K562 (cell line): ENCODE data around the gene CLASP2. TPM values are rescaled to one million over a fixed set of nuclear protein-coding genes. Genes with fewer than 3 reads are reported as not detected.

Source experiments
- ATAC-seq: fragments of 200-7000 bp; cut with Tn5 transposase; 3 replicates; pipeline ENCODE4 v1.9.1; 2020; ENCODE audit warnings: moderate library complexity
- BruUV-seq: library from RNA; stranded (reverse); fragments of 400-500 nt; replicated peaks from 2 replicates; lab custom pipeline; 2021; lab: Mats Ljungman, UMichigan
- CTCF ChIA-PET: fragments of 300-600 bp; formaldehyde crosslinking; extraction: SDS; loops from one replicate; lab custom pipeline; 2021; ENCODE audit warnings: low intra/inter-chr PET ratio; lab: Yijun Ruan, JAX
- POLR2A ChIA-PET: fragments of 300-600, 350-650 bp; sonication (Branson Sonifier 250); formaldehyde crosslinking; extraction: SDS; loops from one replicate; lab custom pipeline; 2021; ENCODE audit warnings: antibody characterized with exemption, inconsistent platforms; lab: Yijun Ruan, JAX
- DNase-seq, 4 experiments: peaks; one replicate each; pipeline versions ENCODE4 v3.0.0 to v3.0.0-alpha.2; 2011 to 2018; ENCODE audit warnings: low spot score in 3 of 4, mixed read lengths in 3 of 4; ENCODE audit errors: extremely low read depth in 1 of 4
- FAIRE-seq: peaks from 2 replicates; lab custom pipeline; 2011; peaks lifted over from hg19 to GRCh38; lab: Jason Lieb, UNC
- H2AFZ ChIP-seq: 2 replicates; pipeline ENCODE4 v1.6.0; 2011; ENCODE audit warnings: low read depth, low read length, control low read depth, inconsistent platforms
- H3K27ac ChIP-seq: fragments of 200-600 bp; 3 replicates; pipeline ENCODE4 v1.8.0; 2011; ENCODE audit warnings: low read depth, mild to moderate bottlenecking, control low read depth, inconsistent platforms, low read length, moderate library complexity, mixed read lengths; ENCODE audit errors: extremely low read depth
- H3K27me3 ChIP-seq, 2 experiments: fragments of 300-600 bp in 1 of 2; 2 replicates in 1 of 2; 3 replicates in 1 of 2; pipeline versions ENCODE4 v1.6.0 to v1.8.0; 2011; ENCODE audit warnings: inconsistent platforms in 2 of 2, low read length in 2 of 2, mild to moderate bottlenecking in 1 of 2, mixed read lengths in 1 of 2, moderate library complexity in 1 of 2; ENCODE audit not compliant: control insufficient read depth in 2 of 2, insufficient read depth in 2 of 2
- H3K36me3 ChIP-seq: fragments of 300-600 bp; 3 replicates; pipeline ENCODE4 v1.8.0; 2011; ENCODE audit warnings: mild to moderate bottlenecking, low read length, inconsistent platforms; ENCODE audit not compliant: control insufficient read depth, insufficient read depth
- H3K4me1 ChIP-seq, 2 experiments: fragments of 200-600 bp in 1 of 2; replicated peaks in 1 of 2; 2 replicates in 1 of 2; 3 replicates in 1 of 2; pipeline versions ENCODE4 v1.5.1 to v1.8.0; 2011; ENCODE audit warnings: inconsistent platforms in 2 of 2, low read length in 2 of 2, mild to moderate bottlenecking in 1 of 2, mixed read lengths in 1 of 2, moderate library complexity in 1 of 2; ENCODE audit not compliant: control insufficient read depth in 2 of 2, insufficient read depth in 2 of 2
- H3K4me2 ChIP-seq: 2 replicates; pipeline ENCODE4 v1.6.1; 2011; ENCODE audit warnings: low read length, control low read depth, inconsistent platforms, mixed read lengths; ENCODE audit not compliant: insufficient read depth
- H3K4me3 ChIP-seq: fragments of 200-600 bp; sonication (generic), shearing (Covaris generic); 2 replicates; pipeline ENCODE4 v1.5.1; 2016; ENCODE audit warnings: control low read depth, inconsistent platforms
- H3K79me2 ChIP-seq: fragments of 200-600 bp; 3 replicates; pipeline ENCODE4 v1.8.0; 2011; ENCODE audit warnings: low read length, inconsistent platforms; ENCODE audit not compliant: control insufficient read depth, insufficient read depth
- H3K9ac ChIP-seq, 2 experiments: 2 replicates each; pipeline versions ENCODE4 v1.6.0 to v1.6.1; 2011; ENCODE audit warnings: low read depth in 2 of 2, low read length in 2 of 2, control low read depth in 1 of 2, inconsistent platforms in 1 of 2, mild to moderate bottlenecking in 1 of 2, mixed read lengths in 1 of 2; ENCODE audit not compliant: insufficient read depth in 1 of 2
- H3K9me1 ChIP-seq: one replicate; pipeline ENCODE4 v1.6.0; 2011; ENCODE audit warnings: inconsistent platforms, mild to moderate bottlenecking, low read length, moderate library complexity; ENCODE audit not compliant: control insufficient read depth, insufficient read depth
- H3K9me3 ChIP-seq: replicated peaks from 2 replicates; pipeline ENCODE4 v1.5.1; 2011; ENCODE audit warnings: low read depth, low read length, inconsistent platforms; ENCODE audit not compliant: control insufficient read depth, insufficient read depth
- H4K20me1 ChIP-seq: replicated peaks from 2 replicates; pipeline ENCODE4 v1.6.1; 2011; ENCODE audit warnings: low read length, inconsistent platforms, mixed read lengths; ENCODE audit not compliant: control insufficient read depth, insufficient read depth
- E2F3 ChIP-seq: fragments of 250-450 bp; sonication (Bioruptor Pico); IDR thresholded peaks from 2 replicates; pipeline ENCODE4 v1.4.0; 2020; ENCODE audit warnings: mild to moderate bottlenecking
- MEF2A ChIP-seq: IDR thresholded peaks from 2 replicates; pipeline ENCODE4 v1.6.1; 2011; ENCODE audit warnings: low read depth, mild to moderate bottlenecking, low read length, moderate library complexity; ENCODE audit not compliant: control insufficient read depth
- RERE ChIP-seq: sonication (generic); formaldehyde crosslinking; IDR thresholded peaks from 2 replicates; pipeline ENCODE4 v1.8.0; 2023; ENCODE audit warnings: missing genetic modification reagents, mild to moderate bottlenecking, borderline replicate concordance
- TFE3 ChIP-seq: fragments of 450-650 bp; formaldehyde crosslinking; IDR thresholded peaks from 2 replicates; pipeline ENCODE4 v1.4.0; 2020; ENCODE audit warnings: mild to moderate bottlenecking, mixed read lengths
- ZNF121 ChIP-seq: sonication (generic); formaldehyde crosslinking; conservative IDR thresholded peaks from 2 replicates; pipeline ENCODE4 v1.8.0; 2022; ENCODE audit warnings: missing genetic modification reagents
- ZNF23 ChIP-seq: fragments of 250-450 bp; sonication (Bioruptor Pico); IDR thresholded peaks from 2 replicates; pipeline ENCODE4 v1.4.0; 2020; ENCODE audit warnings: mild to moderate bottlenecking
- WGBS: fragments of 100-300 bp; shearing (Covaris generic); methylation state at CpG from one replicate; pipeline ENCODE4 v1.1.6; 2016; ENCODE audit warnings: low coverage, mixed read lengths; ENCODE audit not compliant: insufficient coverage; ENCODE audit errors: missing lambda C conversion rate; 5-methylcytosine and 5-hydroxymethylcytosine counted together
- in situ Hi-C: fragments of 300-500 bp; cut with MboI; formaldehyde crosslinking; loops from 4 replicates; pipeline ENCODE4 v1.15.0; 2018; ENCODE audit warnings: inconsistent platforms, mixed read lengths
- intact Hi-C: fragments of 100-400 bp; cut with micrococcal nuclease; formaldehyde crosslinking; loops from 2 replicates; pipeline ENCODE4 v1.14.2; 2022
- polyA plus RNA-seq, 8 experiments: library from polyadenylated mRNA; depleted of rRNA in 4 of 8; stranded (reverse) in 5 of 8; unstranded in 3 of 8; fragments of >200 nt; fragmentation: Nextera tagmentation in 2 of 8; fragmentation: Illumina TruSeq in 1 of 8; extraction: Ambion mirVana in 2 of 8; extraction: Trizol in 1 of 8; gene quantifications; 2 replicates each; pipeline versions ENCODE4 v1.2.1 to v1.2.3, GENCODE V29; 2011 to 2014; ENCODE audit warnings: inconsistent platforms in 1 of 8, missing spikeins in 1 of 8
- total RNA-seq, 7 experiments: library from RNA; depleted of rRNA in 6 of 7; stranded (reverse); fragments of >200 nt in 6 of 7; fragmentation: Illumina TruSeq in 2 of 7; extraction: Trizol in 2 of 7; gene quantifications; 2 replicates each; pipeline versions ENCODE4 v1.2.1 to v1.2.3, GENCODE V29; 2011 to 2021; ENCODE audit warnings: low replicate concordance in 1 of 7

Gene CLASP2
- total and polyA plus RNA-seq, 9 of the 15 experiments (the other 6 are each of a cell fraction or from before 2014, with no cell fraction given), result 13.5 to 107 (median 71.8) TPM

- TF ChIP-seq RERE (CRISPR knock-in tag), result no peak
- TF ChIP-seq E2F3 (CRISPR knock-in tag), result no peak
- no peak for TF ChIP-seq ZNF23
- TF ChIP-seq, all 486 proteins: peak for 0
Measured at GRCh38 chr3:33458446-33458845, 259.6 kb downstream of the CLASP2 start (continued).

GRCh38 chr3:33456756-33457155 is 261.3 kb downstream of the CLASP2 start:
- Histone ChIP-seq H3K27me3 (no peaks in the 10 kb centered on the region), H3K4me1 (no peaks in the 10 kb centered on the region; a peak in 1 of 5 replicates), H3K27ac (no peak overlapping the region), H2AFZ (no peak overlapping the region), H3K9ac (no peak overlapping the region), H3K36me3 (no peaks in the 10 kb centered on the region), H3K79me2 (no peaks in the 10 kb centered on the region), H3K4me2 (no peak overlapping the region), H3K9me1 (no peaks in the 10 kb centered on the region), H3K4me3 (no peak overlapping the region), H4K20me1 (no peaks in the 10 kb centered on the region), H3K9me3 (peaks cover 6% of the 10 kb centered on the region; the same call in 1 of the 2 replicates)
- FAIRE-seq (no peak), DNase-seq (no peak), ATAC-seq (no peak)
- TF ChIP-seq TFE3 (CRISPR knock-in tag), result peak; percentile 43
- no peak for TF ChIP-seq MEF2A
- TF ChIP-seq ZNF121 (CRISPR knock-in tag), result peak; percentile 49; the same call in 1 of the 2 replicates
- in situ Hi-C loops, result no loop called here
- intact Hi-C loops, result no loop called here
- POLR2A ChIA-PET, result no interaction called here
- CTCF ChIA-PET, result no interaction called here
- WGBS, result 3% methylated on average over 2 of the region's 2 CpGs
- no TSS peak for BruUV-seq
